H9 (cell line): ENCODE data around the gene CWC27. TPM values are rescaled to one million over a fixed set of nuclear protein-coding genes. Genes with fewer than 3 reads are reported as not detected.

Experiments used
- DNase-seq: peaks from one replicate; pipeline ENCODE4 v3.0.0-alpha.2; 2017
- H2AFZ ChIP-seq: one replicate; pipeline ENCODE4 v1.6.1; 2013; ENCODE audit warnings: mild to moderate bottlenecking, low read length, control low read depth, moderate library complexity
- H2AK5ac ChIP-seq: 2 replicates; pipeline ENCODE4 v1.6.1; 2013; ENCODE audit warnings: low read length, control low read depth, mixed read lengths; ENCODE audit not compliant: insufficient read length
- H2BK120ac ChIP-seq: one replicate; pipeline ENCODE4 v1.6.1; 2013; ENCODE audit warnings: low read depth, mild to moderate bottlenecking, low read length, control low read depth, inconsistent platforms; ENCODE audit not compliant: poor library complexity, severe bottlenecking
- H2BK12ac ChIP-seq: 2 replicates; pipeline ENCODE4 v1.6.1; 2013; ENCODE audit warnings: low read length, control low read depth, mixed read lengths, low read depth; ENCODE audit not compliant: insufficient read length
- H2BK15ac ChIP-seq: 2 replicates; pipeline ENCODE4 v1.6.1; 2013; ENCODE audit warnings: low read depth, low read length, control low read depth
- H2BK20ac ChIP-seq: one replicate; pipeline ENCODE4 v1.6.1; 2013; ENCODE audit warnings: low read depth, mild to moderate bottlenecking, low read length, control low read depth, inconsistent platforms; ENCODE audit not compliant: poor library complexity, severe bottlenecking
- H2BK5ac ChIP-seq: 2 replicates; pipeline ENCODE4 v1.6.1; 2013; ENCODE audit warnings: low read length, control low read depth, mixed read lengths; ENCODE audit not compliant: insufficient read length
- H3K14ac ChIP-seq: 2 replicates; pipeline ENCODE4 v1.6.1; 2013; ENCODE audit warnings: low read length, control low read depth; ENCODE audit not compliant: insufficient read depth
- H3K18ac ChIP-seq: 2 replicates; pipeline ENCODE4 v1.6.1; 2013; ENCODE audit warnings: low read depth, mild to moderate bottlenecking, mixed read lengths, low read length, control low read depth; ENCODE audit not compliant: insufficient read length
- H3K23ac ChIP-seq: 2 replicates; pipeline ENCODE4 v1.6.1; 2013; ENCODE audit warnings: low read length, control low read depth, mixed read lengths, low read depth; ENCODE audit not compliant: insufficient read length
- H3K23me2 ChIP-seq: 2 replicates; pipeline ENCODE4 v1.6.1; 2013; ENCODE audit warnings: low read depth, mild to moderate bottlenecking, mixed read lengths, low read length, control low read depth; ENCODE audit not compliant: insufficient read length, poor library complexity, severe bottlenecking
- H3K27ac ChIP-seq: 2 replicates; pipeline ENCODE4 v1.5.1; 2013; ENCODE audit warnings: low read length, control low read depth, mixed read lengths, low read depth; ENCODE audit not compliant: insufficient read length
- H3K27me3 ChIP-seq: 2 replicates; pipeline ENCODE4 v1.6.1; 2013; ENCODE audit warnings: low read length, control low read depth, inconsistent platforms; ENCODE audit not compliant: insufficient read depth
- H3K4ac ChIP-seq: 2 replicates; pipeline ENCODE4 v1.6.1; 2013; ENCODE audit warnings: low read depth, mild to moderate bottlenecking, control low read depth, inconsistent platforms, low read length, moderate library complexity
- H3K4me1 ChIP-seq: 2 replicates; pipeline ENCODE4 v1.6.1; 2013; ENCODE audit warnings: low read length, control low read depth, inconsistent platforms; ENCODE audit not compliant: insufficient read depth
- H3K4me2 ChIP-seq: 2 replicates; pipeline ENCODE4 v1.6.1; 2013; ENCODE audit warnings: low read length, control low read depth, mixed read lengths; ENCODE audit not compliant: insufficient read length, insufficient read depth
- H3K56ac ChIP-seq: 2 replicates; pipeline ENCODE4 v1.6.1; 2013; ENCODE audit warnings: low read depth, mild to moderate bottlenecking, mixed read lengths, low read length, control low read depth; ENCODE audit not compliant: insufficient read length
- H3K79me1 ChIP-seq: 2 replicates; pipeline ENCODE4 v1.6.1; 2013; ENCODE audit warnings: low read depth, mild to moderate bottlenecking, moderate library complexity, low read length, control low read depth, inconsistent platforms; ENCODE audit not compliant: insufficient read depth, poor library complexity, severe bottlenecking
- H3K79me2 ChIP-seq: 2 replicates; pipeline ENCODE4 v1.6.1; 2013; ENCODE audit warnings: low read length, control low read depth, inconsistent platforms; ENCODE audit not compliant: insufficient read depth
- H3K9ac ChIP-seq: 2 replicates; pipeline ENCODE4 v1.6.1; 2013; ENCODE audit warnings: low read length, control low read depth, mixed read lengths; ENCODE audit not compliant: insufficient read length; ENCODE audit errors: extremely low read depth
- H3K9me3 ChIP-seq: one replicate; pipeline ENCODE4 v1.6.1; 2013; ENCODE audit warnings: low read depth, low read length, inconsistent platforms; ENCODE audit not compliant: control insufficient read depth
- H3T11ph ChIP-seq: one replicate; pipeline ENCODE4 v1.6.1; 2013; ENCODE audit warnings: mild to moderate bottlenecking, low read length, control low read depth, inconsistent platforms
- H4K20me1 ChIP-seq: one replicate; pipeline ENCODE4 v1.6.1; 2013; ENCODE audit not compliant: control insufficient read depth, insufficient read length, insufficient read depth
- H4K5ac ChIP-seq: 2 replicates; pipeline ENCODE4 v1.6.1; 2013; ENCODE audit warnings: low read depth, mild to moderate bottlenecking, mixed read lengths, low read length, control low read depth; ENCODE audit not compliant: insufficient read length
- H4K8ac ChIP-seq: replicated peaks from 2 replicates; pipeline ENCODE4 v1.6.1; 2013; ENCODE audit warnings: low read length, control low read depth, mixed read lengths, low read depth; ENCODE audit not compliant: insufficient read length
- H4K91ac ChIP-seq: 2 replicates; pipeline ENCODE4 v1.6.1; 2013; ENCODE audit warnings: low read depth, mild to moderate bottlenecking, moderate library complexity, mixed read lengths, low read length, control low read depth; ENCODE audit not compliant: insufficient read length
- H3K27ac Mint-ChIP-seq, 3 experiments: 2 replicates in 2 of 3; 3 replicates in 1 of 3; pipeline ENCODE4 v1.8.0; 2020 to 2021; ENCODE audit warnings: mixed read lengths in 3 of 3, mild to moderate bottlenecking in 1 of 3, moderate library complexity in 1 of 3
- H3K27me3 Mint-ChIP-seq: 2 replicates; pipeline ENCODE4 v1.8.0; 2021; ENCODE audit warnings: low read depth, mild to moderate bottlenecking, moderate library complexity, mixed read lengths
- H3K36me3 Mint-ChIP-seq, 3 experiments: 2 replicates in 2 of 3; 3 replicates in 1 of 3; pipeline ENCODE4 v1.8.0; 2020 to 2021; ENCODE audit warnings: low read depth in 3 of 3, mixed read lengths in 3 of 3; ENCODE audit not compliant: insufficient read depth in 1 of 3
- H3K4me1 Mint-ChIP-seq, 2 experiments: 2 replicates each; pipeline ENCODE4 v1.8.0; 2020; ENCODE audit warnings: mixed read lengths in 2 of 2
- H3K4me3 Mint-ChIP-seq, 2 experiments: 2 replicates in 1 of 2; 3 replicates in 1 of 2; pipeline ENCODE4 v1.8.0; 2020 to 2021; ENCODE audit warnings: mild to moderate bottlenecking in 2 of 2, mixed read lengths in 2 of 2, moderate library complexity in 1 of 2
- H3K9me3 Mint-ChIP-seq, 2 experiments: 2 replicates in 1 of 2; 3 replicates in 1 of 2; pipeline ENCODE4 v1.8.0; 2020; ENCODE audit warnings: mild to moderate bottlenecking in 2 of 2, mixed read lengths in 2 of 2, moderate library complexity in 1 of 2
- WGBS: extraction: QIAGEN DNeasy Blood & Tissue Kit; methylation state at CpG from one replicate; pipeline ENCODE4 v1.1.7; 2013; ENCODE audit warnings: missing lambda C conversion rate, low lambda C conversion rate, mixed read lengths; ENCODE audit not compliant: insufficient read length; ENCODE audit errors: extremely low coverage; 5-methylcytosine and 5-hydroxymethylcytosine counted together
- total RNA-seq: library from RNA; stranded (reverse); gene quantifications from 2 replicates; pipeline ENCODE4 v1.2.1, GENCODE V29; 2021
- TF ChIP-seq, protein P1 (sequence below): fragments of 200-600 bp; sonication (generic); conservative IDR thresholded peaks from 3 replicates; pipeline ENCODE4 v1.8.0; 2021; ENCODE audit warnings: antibody characterized with exemption, mild to moderate bottlenecking

Gene CWC27
- total RNA-seq, 1 experiment from 2014 or later, result 41.9 TPM

DNA sequence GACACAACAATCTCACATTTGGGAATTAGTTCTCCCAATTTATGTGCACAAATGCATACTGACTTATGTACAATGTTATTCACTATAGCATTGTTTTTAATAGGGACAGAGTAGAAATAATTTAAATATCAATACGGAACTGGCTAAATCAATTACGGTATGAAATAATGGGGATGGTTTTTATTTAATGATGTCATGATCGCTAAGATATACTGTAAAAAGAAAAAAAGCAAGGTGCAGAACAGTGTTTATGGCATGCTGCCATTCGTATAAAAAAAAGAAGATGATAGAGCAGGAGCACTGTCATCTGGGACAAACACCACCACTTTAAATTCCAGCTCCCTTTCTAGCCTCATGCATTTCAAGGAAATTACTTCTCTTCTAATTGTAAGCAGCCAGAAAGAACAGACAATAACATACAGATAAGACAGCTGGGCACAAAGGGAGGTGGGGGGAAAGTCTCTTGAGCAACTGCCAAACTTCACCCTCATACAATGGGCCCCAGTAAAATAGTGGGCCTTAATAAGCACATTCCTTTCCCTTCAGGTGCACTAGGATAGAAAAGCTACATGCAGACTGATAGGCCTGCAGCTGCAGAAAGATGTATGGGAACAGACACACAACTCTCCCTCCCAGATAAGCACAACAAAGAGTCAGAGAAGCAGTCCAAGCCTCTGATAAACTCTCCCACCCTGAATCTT lies 8.6 kb upstream of the CWC27 start:
- H2BK15ac ChIP-seq, result no peak overlapping the region
- no peaks in the 10 kb centered on the region for H3K9me3 ChIP-seq
- H2BK20ac ChIP-seq, result no peak overlapping the region
- H2BK5ac ChIP-seq, result no peak overlapping the region
- peaks cover 15 to 23% of the 10 kb centered on the region in 2 experiments for H3K4me1 Mint-ChIP-seq
- no peak for DNase-seq
- H2AFZ ChIP-seq, result no peak overlapping the region
- H3K9ac ChIP-seq, result no peak overlapping the region
- H3K23ac ChIP-seq, result no peak overlapping the region
- H2AK5ac ChIP-seq, result no peak overlapping the region
- no peak overlapping the region for H2BK120ac ChIP-seq
- no peak overlapping the region for H3K4ac ChIP-seq
- no peak overlapping the region for H2BK12ac ChIP-seq
- H3K79me1 ChIP-seq, result no peaks in the 10 kb centered on the region
- no peaks in the 10 kb centered on the region for H3K9me3 Mint-ChIP-seq
- H3K27me3 ChIP-seq, result no peaks in the 10 kb centered on the region
- no peak overlapping the region; a peak in 1 of 5 replicates for H3K4me3 Mint-ChIP-seq
- no peak overlapping the region for H3K56ac ChIP-seq
- H3K36me3 Mint-ChIP-seq, result peaks cover 4 to 29% (median 21%) of the 10 kb centered on the region in 3 experiments
- peak overlapping the region; percentile 91 to 95 (median 94) for H3K27ac Mint-ChIP-seq
- H3K23me2 ChIP-seq, result no peaks in the 10 kb centered on the region
- H3K27ac ChIP-seq, result no peak overlapping the region
- no peak overlapping the region for H4K8ac ChIP-seq
- 100% methylated on average over 3 of the region's 4 CpGs for WGBS
- no peak overlapping the region for H3K4me2 ChIP-seq
- H3T11ph ChIP-seq, result no peak overlapping the region
- no peaks in the 10 kb centered on the region for H3K4me1 ChIP-seq
- peaks cover 6% of the 10 kb centered on the region; the same call in 1 of the 2 replicates for H3K79me2 ChIP-seq
- TF ChIP-seq, protein P1, sequence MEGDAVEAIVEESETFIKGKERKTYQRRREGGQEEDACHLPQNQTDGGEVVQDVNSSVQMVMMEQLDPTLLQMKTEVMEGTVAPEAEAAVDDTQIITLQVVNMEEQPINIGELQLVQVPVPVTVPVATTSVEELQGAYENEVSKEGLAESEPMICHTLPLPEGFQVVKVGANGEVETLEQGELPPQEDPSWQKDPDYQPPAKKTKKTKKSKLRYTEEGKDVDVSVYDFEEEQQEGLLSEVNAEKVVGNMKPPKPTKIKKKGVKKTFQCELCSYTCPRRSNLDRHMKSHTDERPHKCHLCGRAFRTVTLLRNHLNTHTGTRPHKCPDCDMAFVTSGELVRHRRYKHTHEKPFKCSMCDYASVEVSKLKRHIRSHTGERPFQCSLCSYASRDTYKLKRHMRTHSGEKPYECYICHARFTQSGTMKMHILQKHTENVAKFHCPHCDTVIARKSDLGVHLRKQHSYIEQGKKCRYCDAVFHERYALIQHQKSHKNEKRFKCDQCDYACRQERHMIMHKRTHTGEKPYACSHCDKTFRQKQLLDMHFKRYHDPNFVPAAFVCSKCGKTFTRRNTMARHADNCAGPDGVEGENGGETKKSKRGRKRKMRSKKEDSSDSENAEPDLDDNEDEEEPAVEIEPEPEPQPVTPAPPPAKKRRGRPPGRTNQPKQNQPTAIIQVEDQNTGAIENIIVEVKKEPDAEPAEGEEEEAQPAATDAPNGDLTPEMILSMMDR, result no peak
- H4K20me1 ChIP-seq, result no peaks in the 10 kb centered on the region
- H4K91ac ChIP-seq, result no peak overlapping the region
- no peaks in the 10 kb centered on the region for H3K27me3 Mint-ChIP-seq
- no peak overlapping the region for H3K18ac ChIP-seq
- H3K14ac ChIP-seq, result no peak overlapping the region
- H4K5ac ChIP-seq, result no peak overlapping the region
